ENCODE results near the gene PAFAH1B2.
"Not testable (repeated sequence)": the region's sequence is repeated elsewhere in the genome, so short reads cannot be mapped to it uniquely, and the experiment has no call there.

DNA sequence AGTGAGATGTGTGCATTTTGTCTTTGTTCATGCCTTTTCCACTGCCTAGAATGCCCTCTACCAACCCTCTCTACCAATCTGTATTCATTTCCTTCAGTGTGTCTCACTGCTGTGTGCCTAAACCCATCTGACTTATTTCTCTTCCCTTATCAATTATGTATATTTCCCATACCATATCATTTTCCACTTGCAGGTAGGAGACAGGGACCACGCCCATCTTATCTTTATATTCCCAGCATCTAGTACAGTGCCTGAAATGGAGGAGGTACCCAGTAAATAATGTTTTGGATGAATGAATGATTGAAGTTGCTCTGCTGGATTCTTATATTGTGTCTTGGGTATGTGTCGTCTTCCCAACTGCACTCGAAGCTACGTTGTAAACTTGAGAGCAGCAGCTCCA lies 9.1 kb upstream of the PAFAH1B2 start:
- TF ChIP-seq CTCF, POLR2A, EP300, POLR2AphosphoS5 (IDR thresholded peaks at IDR 0.05): not testable (repeated sequence)

All from suprapubic skin (tissue), 4 donors.